Measurements from ENCODE around the gene HS3ST1.

DNA sequence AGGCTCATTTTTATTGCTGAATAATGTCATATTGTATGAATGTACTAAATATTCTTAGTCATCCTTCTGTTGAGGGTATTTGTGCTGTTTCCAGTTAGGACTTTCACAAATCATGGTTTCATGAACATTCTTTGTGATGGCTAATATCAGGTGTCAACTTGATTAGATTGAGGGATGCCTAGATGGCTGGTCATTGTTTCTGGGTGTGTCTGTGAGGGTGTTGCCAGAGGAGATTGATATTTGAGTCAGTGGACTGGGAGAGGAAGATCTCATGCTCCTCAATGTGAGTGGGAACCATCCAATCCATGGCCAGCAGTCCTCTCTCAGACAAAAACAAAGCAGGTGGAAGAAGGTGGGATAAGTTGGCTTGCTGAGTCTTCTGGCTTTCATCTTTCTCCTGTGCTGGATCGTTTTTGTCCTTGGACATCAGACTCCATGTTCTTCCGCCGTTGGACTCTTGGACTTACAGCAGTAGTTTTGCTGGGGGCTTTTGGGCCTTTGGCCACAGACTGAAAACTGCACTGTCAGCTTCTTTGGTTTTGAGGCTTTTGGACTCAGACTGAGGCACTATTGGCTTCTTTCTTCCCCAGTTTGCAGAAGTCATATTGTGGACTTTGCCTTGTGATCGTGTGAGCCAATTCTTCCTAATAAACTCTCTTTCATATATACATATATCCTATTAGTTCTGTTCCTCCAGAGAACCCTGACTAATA lies 11.9 kb upstream of the HS3ST1 start:
- TF ChIP-seq FOXM1 (IDR thresholded peaks at IDR 0.05; ENCODE audit: borderline replicate concordance) (no peak), LEF1 (IDR thresholded peaks at IDR 0.05; ENCODE audit: borderline replicate concordance) (no peak), ZNF384 (IDR thresholded peaks at IDR 0.05) (no peak), TARDBP (IDR thresholded peaks at IDR 0.05) (no peak), CTBP1 (IDR thresholded peaks at IDR 0.05; ENCODE audit: borderline replicate concordance) (no peak), BHLHE40 (IDR thresholded peaks at IDR 0.05; ENCODE audit: borderline replicate concordance) (no peak), FOXK2 (IDR thresholded peaks at IDR 0.05) (no peak)
- TF ChIP-seq, protein P1, sequence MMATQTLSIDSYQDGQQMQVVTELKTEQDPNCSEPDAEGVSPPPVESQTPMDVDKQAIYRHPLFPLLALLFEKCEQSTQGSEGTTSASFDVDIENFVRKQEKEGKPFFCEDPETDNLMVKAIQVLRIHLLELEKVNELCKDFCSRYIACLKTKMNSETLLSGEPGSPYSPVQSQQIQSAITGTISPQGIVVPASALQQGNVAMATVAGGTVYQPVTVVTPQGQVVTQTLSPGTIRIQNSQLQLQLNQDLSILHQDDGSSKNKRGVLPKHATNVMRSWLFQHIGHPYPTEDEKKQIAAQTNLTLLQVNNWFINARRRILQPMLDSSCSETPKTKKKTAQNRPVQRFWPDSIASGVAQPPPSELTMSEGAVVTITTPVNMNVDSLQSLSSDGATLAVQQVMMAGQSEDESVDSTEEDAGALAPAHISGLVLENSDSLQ (IDR thresholded peaks at IDR 0.05), result no peak
